SK-N-MC (cell line): ENCODE data around the gene DYRK2.

Source experiments
- EZH2 ChIP-seq: fragments of 200-600 bp; sonication (generic); IDR thresholded peaks from one replicate; pipeline ENCODE4 v1.6.1; 2017; ENCODE audit warnings: antibody characterized with exemption
- POLR2AphosphoS5 ChIP-seq: IDR thresholded peaks from 2 replicates; pipeline ENCODE4 v1.6.1; 2012; ENCODE audit warnings: mild to moderate bottlenecking, low read depth, low read length, borderline replicate concordance

DNA sequence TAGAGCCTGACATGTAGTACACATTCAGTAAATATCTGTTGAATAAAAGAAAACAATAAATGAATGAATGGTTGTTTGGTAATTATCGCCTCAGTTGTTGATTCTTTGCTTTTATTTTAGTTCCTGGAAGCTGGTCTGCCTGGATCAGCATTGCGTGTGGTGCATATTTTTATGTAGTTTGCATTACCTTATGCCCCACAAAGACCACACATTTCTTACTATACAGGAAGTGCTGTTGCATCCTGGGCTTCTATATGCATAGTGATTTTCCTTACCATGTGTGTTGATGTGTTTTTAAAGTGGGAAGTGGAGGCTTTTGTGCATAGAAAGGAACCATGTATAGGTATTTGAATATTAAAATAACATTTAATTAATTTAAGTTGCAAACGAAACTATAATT is 43.6 kb downstream of the DYRK2 start:
- no peak for TF ChIP-seq POLR2AphosphoS5
- no peak for TF ChIP-seq EZH2
